ENCODE data around the gene DNAJC7. TPM values are rescaled to one million over a fixed set of nuclear protein-coding genes. Genes with fewer than 3 reads are reported as not detected.

The DNAJC7 gene
- total and polyA plus RNA-seq, 4 donors, result 66.2 to 89.3 (median 83.0) TPM

DNA sequence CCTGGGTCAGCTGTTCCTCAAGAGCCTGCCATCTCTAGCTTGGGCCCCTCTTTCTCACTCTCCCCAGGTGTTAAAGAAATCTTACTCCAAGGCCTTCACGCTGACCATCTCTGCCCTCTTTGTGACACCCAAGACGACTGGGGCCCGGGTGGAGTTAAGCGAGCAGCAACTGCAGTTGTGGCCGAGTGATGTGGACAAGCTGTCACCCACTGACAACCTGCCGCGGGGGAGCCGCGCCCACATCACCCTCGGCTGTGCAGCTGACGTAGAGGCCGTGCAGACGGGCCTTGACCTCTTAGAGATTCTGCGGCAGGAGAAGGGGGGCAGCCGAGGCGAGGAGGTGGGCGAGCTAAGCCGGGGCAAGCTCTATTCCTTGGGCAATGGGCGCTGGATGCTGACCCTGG, 43.8 kb downstream of the DNAJC7 start:
- H3K4me1 ChIP-seq (ENCODE audit: control insufficient read depth in 5 of 5, insufficient read depth in 5 of 5, low read length in 5 of 5), result peaks cover 0 to 12% (median 3%) of the 10 kb centered on the region in 5 donors
- TF ChIP-seq, protein P1, sequence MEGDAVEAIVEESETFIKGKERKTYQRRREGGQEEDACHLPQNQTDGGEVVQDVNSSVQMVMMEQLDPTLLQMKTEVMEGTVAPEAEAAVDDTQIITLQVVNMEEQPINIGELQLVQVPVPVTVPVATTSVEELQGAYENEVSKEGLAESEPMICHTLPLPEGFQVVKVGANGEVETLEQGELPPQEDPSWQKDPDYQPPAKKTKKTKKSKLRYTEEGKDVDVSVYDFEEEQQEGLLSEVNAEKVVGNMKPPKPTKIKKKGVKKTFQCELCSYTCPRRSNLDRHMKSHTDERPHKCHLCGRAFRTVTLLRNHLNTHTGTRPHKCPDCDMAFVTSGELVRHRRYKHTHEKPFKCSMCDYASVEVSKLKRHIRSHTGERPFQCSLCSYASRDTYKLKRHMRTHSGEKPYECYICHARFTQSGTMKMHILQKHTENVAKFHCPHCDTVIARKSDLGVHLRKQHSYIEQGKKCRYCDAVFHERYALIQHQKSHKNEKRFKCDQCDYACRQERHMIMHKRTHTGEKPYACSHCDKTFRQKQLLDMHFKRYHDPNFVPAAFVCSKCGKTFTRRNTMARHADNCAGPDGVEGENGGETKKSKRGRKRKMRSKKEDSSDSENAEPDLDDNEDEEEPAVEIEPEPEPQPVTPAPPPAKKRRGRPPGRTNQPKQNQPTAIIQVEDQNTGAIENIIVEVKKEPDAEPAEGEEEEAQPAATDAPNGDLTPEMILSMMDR (IDR thresholded peaks at IDR 0.05; ENCODE audit: control extremely low read depth, extremely low read depth), result no peak
- no peak overlapping the region for H3K27ac ChIP-seq (ENCODE audit: low read depth in 1 of 2, low read length in 1 of 2)
- no peaks in the 10 kb centered on the region for H3K27me3 ChIP-seq (ENCODE audit: control insufficient read depth in 3 of 3, insufficient read depth in 3 of 3, low read length in 2 of 3)
- ATAC-seq (ENCODE audit: insufficient read depth, low FRiP score) (no peak), DNase-seq (no peak)
- H3K9me3 ChIP-seq (ENCODE audit: control insufficient read depth in 4 of 4, insufficient read depth in 3 of 4, low read length in 3 of 4), result no peaks in the 10 kb centered on the region
- H3K9ac ChIP-seq (ENCODE audit: insufficient read depth in 1 of 2, low read length in 2 of 2), result no peak overlapping the region
- no peak overlapping the region for H3K4me3 ChIP-seq
- H3K36me3 ChIP-seq (ENCODE audit: control insufficient read depth in 4 of 4, insufficient read depth in 4 of 4, low read length in 4 of 4), result peaks cover 29 to 58% (median 43%) of the 10 kb centered on the region in 4 donors
- WGBS, 2 donors, result 71 to 84% methylated on average over 19 of the region's 19 CpGs

DNA sequence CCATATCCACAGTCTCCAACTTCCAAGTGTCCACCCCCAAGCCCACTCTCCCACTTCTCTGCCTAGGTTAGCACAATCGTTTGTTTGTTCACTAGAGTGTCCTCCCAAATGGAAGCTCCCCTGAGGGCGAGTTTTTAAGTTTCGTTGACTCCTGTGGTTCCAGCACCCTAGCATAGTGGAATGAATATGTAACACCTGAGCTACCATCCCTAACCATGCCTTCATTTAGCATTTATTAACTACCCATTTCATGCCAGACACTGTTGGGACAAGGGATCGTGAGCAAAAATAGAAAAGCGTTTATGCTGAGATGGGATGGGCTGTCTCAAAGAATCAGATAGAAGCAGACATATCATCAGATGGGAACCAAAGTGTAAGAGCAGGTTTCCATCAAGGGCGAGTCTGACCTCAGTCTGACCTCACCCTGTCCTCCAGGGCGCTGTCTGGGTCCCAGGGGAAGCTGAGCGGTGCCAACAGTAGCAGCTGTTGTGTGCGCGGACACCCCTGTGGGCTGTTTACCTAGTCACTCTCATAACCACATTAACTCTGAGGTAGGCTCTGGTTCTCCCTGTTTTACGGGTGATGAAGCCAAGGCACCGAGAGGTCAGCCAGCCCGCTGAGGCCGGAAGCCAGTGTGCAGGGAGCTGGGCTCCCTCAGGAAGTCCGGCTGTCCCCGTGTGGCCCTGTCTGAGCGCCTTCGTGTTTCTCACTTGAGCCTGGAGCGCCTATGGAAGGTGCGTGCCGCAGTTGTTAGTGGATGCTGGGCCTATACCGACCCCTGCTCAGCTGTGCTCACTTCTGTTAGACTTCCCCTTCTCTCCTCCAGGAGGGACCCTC, 44.5 kb downstream of the DNAJC7 start:
- H3K27ac ChIP-seq (ENCODE audit: low read depth in 1 of 2, low read length in 1 of 2), result peak overlapping the region; percentile 0 to 22
- no peak overlapping the region for H3K9ac ChIP-seq (ENCODE audit: insufficient read depth in 1 of 2, low read length in 2 of 2)
- WGBS, 2 donors, result 63 to 76% methylated on average over 19 to 22 of the region's 22 CpGs
- TF ChIP-seq, protein P1 (IDR thresholded peaks at IDR 0.05; ENCODE audit: control extremely low read depth, extremely low read depth), result no peak
- no peaks in the 10 kb centered on the region for H3K9me3 ChIP-seq (ENCODE audit: control insufficient read depth in 4 of 4, insufficient read depth in 3 of 4, low read length in 3 of 4)
- DNase-seq (peak in 1 of 3 donors; percentile 11), ATAC-seq (ENCODE audit: insufficient read depth, low FRiP score) (no peak)
- no peak overlapping the region for H3K4me3 ChIP-seq
- H3K4me1 ChIP-seq (ENCODE audit: control insufficient read depth in 5 of 5, insufficient read depth in 5 of 5, low read length in 5 of 5), result peaks cover 0 to 10% (median 7%) of the 10 kb centered on the region in 5 donors
- no peaks in the 10 kb centered on the region for H3K27me3 ChIP-seq (ENCODE audit: control insufficient read depth in 3 of 3, insufficient read depth in 3 of 3, low read length in 2 of 3)
- peaks cover 26 to 60% (median 45%) of the 10 kb centered on the region in 4 donors for H3K36me3 ChIP-seq (ENCODE audit: control insufficient read depth in 4 of 4, insufficient read depth in 4 of 4, low read length in 4 of 4)

DNA sequence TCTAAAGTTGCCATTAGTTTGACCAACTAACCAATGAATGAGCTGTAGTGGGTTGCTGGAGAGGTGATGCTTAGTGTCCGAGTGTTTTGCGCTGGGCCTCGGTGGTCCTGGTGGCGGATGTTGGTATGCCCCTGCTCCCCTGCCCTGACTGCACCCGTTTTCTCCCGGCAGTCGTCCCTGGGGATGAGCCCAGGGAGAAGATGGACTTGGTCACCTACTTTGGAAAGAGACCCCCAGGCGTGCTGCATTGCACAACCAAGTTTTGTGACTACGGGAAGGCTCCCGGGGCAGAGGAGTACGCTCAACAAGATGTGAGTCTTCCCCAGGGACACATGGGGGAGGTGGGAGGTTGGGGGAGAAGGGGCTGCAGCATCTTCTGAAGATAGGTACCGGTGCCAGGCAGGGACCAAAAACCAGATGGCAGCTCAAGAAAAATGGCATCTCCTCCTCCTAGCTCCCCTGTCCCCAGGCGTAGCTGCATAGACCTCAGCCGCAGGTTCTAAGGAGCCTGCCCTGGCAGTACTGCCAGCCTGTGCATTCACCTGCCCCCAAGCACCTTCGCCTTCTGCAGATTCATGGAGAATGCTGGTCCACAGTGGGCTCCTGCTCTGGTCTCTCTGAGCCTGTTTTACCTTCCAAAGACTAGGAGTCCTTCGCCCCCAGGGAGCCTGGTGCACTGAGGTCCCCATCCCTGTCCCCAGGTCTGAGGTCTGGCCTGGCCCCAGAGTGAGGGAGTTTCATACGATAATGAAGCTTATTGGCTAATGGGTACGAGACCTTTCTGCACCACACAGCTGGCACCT, 45.3 kb downstream of the DNAJC7 start:
- TF ChIP-seq, protein P1 (IDR thresholded peaks at IDR 0.05; ENCODE audit: control extremely low read depth, extremely low read depth), result no peak
- DNase-seq (no peak), ATAC-seq (ENCODE audit: insufficient read depth, low FRiP score) (no peak)
- Histone ChIP-seq H3K9ac (ENCODE audit: insufficient read depth in 1 of 2, low read length in 2 of 2) (no peak overlapping the region), H3K9me3 (ENCODE audit: control insufficient read depth in 4 of 4, insufficient read depth in 3 of 4, low read length in 3 of 4) (no peaks in the 10 kb centered on the region), H3K27me3 (ENCODE audit: control insufficient read depth in 3 of 3, insufficient read depth in 3 of 3, low read length in 2 of 3) (no peaks in the 10 kb centered on the region), H3K27ac (ENCODE audit: low read depth in 1 of 2, low read length in 1 of 2) (no peak overlapping the region), H3K36me3 (ENCODE audit: control insufficient read depth in 4 of 4, insufficient read depth in 4 of 4, low read length in 4 of 4) (peaks cover 21 to 55% (median 41%) of the 10 kb centered on the region in 4 donors), H3K4me3 (no peak overlapping the region), H3K4me1 (ENCODE audit: control insufficient read depth in 5 of 5, insufficient read depth in 5 of 5, low read length in 5 of 5) (peaks cover 0 to 16% (median 6%) of the 10 kb centered on the region in 5 donors)
- 88 to 90% methylated on average over 18 of the region's 18 CpGs for WGBS, 2 donors

Data from lung (tissue), 12 donors.